H9 (cell line): ENCODE results near the gene EIF5A2. TPM values are rescaled to one million over a fixed set of nuclear protein-coding genes. Genes with fewer than 3 reads are reported as not detected.
"Not testable (repeated sequence)": the region's sequence is repeated elsewhere in the genome, so short reads cannot be mapped to it uniquely, and the experiment has no call there.

ENCODE experiments used
- DNase-seq: peaks from one replicate; pipeline ENCODE4 v3.0.0-alpha.2; 2017
- H2AFZ ChIP-seq: one replicate; pipeline ENCODE4 v1.6.1; 2013; ENCODE audit warnings: mild to moderate bottlenecking, low read length, control low read depth, moderate library complexity
- H2AK5ac ChIP-seq: 2 replicates; pipeline ENCODE4 v1.6.1; 2013; ENCODE audit warnings: low read length, control low read depth, mixed read lengths; ENCODE audit not compliant: insufficient read length
- H2BK120ac ChIP-seq: one replicate; pipeline ENCODE4 v1.6.1; 2013; ENCODE audit warnings: low read depth, mild to moderate bottlenecking, low read length, control low read depth, inconsistent platforms; ENCODE audit not compliant: poor library complexity, severe bottlenecking
- H2BK12ac ChIP-seq: 2 replicates; pipeline ENCODE4 v1.6.1; 2013; ENCODE audit warnings: low read length, control low read depth, mixed read lengths, low read depth; ENCODE audit not compliant: insufficient read length
- H2BK15ac ChIP-seq: 2 replicates; pipeline ENCODE4 v1.6.1; 2013; ENCODE audit warnings: low read depth, low read length, control low read depth
- H2BK20ac ChIP-seq: one replicate; pipeline ENCODE4 v1.6.1; 2013; ENCODE audit warnings: low read depth, mild to moderate bottlenecking, low read length, control low read depth, inconsistent platforms; ENCODE audit not compliant: poor library complexity, severe bottlenecking
- H2BK5ac ChIP-seq: 2 replicates; pipeline ENCODE4 v1.6.1; 2013; ENCODE audit warnings: low read length, control low read depth, mixed read lengths; ENCODE audit not compliant: insufficient read length
- H3K14ac ChIP-seq: 2 replicates; pipeline ENCODE4 v1.6.1; 2013; ENCODE audit warnings: low read length, control low read depth; ENCODE audit not compliant: insufficient read depth
- H3K18ac ChIP-seq: 2 replicates; pipeline ENCODE4 v1.6.1; 2013; ENCODE audit warnings: low read depth, mild to moderate bottlenecking, mixed read lengths, low read length, control low read depth; ENCODE audit not compliant: insufficient read length
- H3K23ac ChIP-seq: 2 replicates; pipeline ENCODE4 v1.6.1; 2013; ENCODE audit warnings: low read length, control low read depth, mixed read lengths, low read depth; ENCODE audit not compliant: insufficient read length
- H3K23me2 ChIP-seq: 2 replicates; pipeline ENCODE4 v1.6.1; 2013; ENCODE audit warnings: low read depth, mild to moderate bottlenecking, mixed read lengths, low read length, control low read depth; ENCODE audit not compliant: insufficient read length, poor library complexity, severe bottlenecking
- H3K27ac ChIP-seq: 2 replicates; pipeline ENCODE4 v1.5.1; 2013; ENCODE audit warnings: low read length, control low read depth, mixed read lengths, low read depth; ENCODE audit not compliant: insufficient read length
- H3K27me3 ChIP-seq: 2 replicates; pipeline ENCODE4 v1.6.1; 2013; ENCODE audit warnings: low read length, control low read depth, inconsistent platforms; ENCODE audit not compliant: insufficient read depth
- H3K4ac ChIP-seq: 2 replicates; pipeline ENCODE4 v1.6.1; 2013; ENCODE audit warnings: low read depth, mild to moderate bottlenecking, control low read depth, inconsistent platforms, low read length, moderate library complexity
- H3K4me1 ChIP-seq: 2 replicates; pipeline ENCODE4 v1.6.1; 2013; ENCODE audit warnings: low read length, control low read depth, inconsistent platforms; ENCODE audit not compliant: insufficient read depth
- H3K4me2 ChIP-seq: 2 replicates; pipeline ENCODE4 v1.6.1; 2013; ENCODE audit warnings: low read length, control low read depth, mixed read lengths; ENCODE audit not compliant: insufficient read length, insufficient read depth
- H3K56ac ChIP-seq: 2 replicates; pipeline ENCODE4 v1.6.1; 2013; ENCODE audit warnings: low read depth, mild to moderate bottlenecking, mixed read lengths, low read length, control low read depth; ENCODE audit not compliant: insufficient read length
- H3K79me1 ChIP-seq: 2 replicates; pipeline ENCODE4 v1.6.1; 2013; ENCODE audit warnings: low read depth, mild to moderate bottlenecking, moderate library complexity, low read length, control low read depth, inconsistent platforms; ENCODE audit not compliant: insufficient read depth, poor library complexity, severe bottlenecking
- H3K79me2 ChIP-seq: 2 replicates; pipeline ENCODE4 v1.6.1; 2013; ENCODE audit warnings: low read length, control low read depth, inconsistent platforms; ENCODE audit not compliant: insufficient read depth
- H3K9ac ChIP-seq: 2 replicates; pipeline ENCODE4 v1.6.1; 2013; ENCODE audit warnings: low read length, control low read depth, mixed read lengths; ENCODE audit not compliant: insufficient read length; ENCODE audit errors: extremely low read depth
- H3K9me3 ChIP-seq: one replicate; pipeline ENCODE4 v1.6.1; 2013; ENCODE audit warnings: low read depth, low read length, inconsistent platforms; ENCODE audit not compliant: control insufficient read depth
- H3T11ph ChIP-seq: one replicate; pipeline ENCODE4 v1.6.1; 2013; ENCODE audit warnings: mild to moderate bottlenecking, low read length, control low read depth, inconsistent platforms
- H4K20me1 ChIP-seq: one replicate; pipeline ENCODE4 v1.6.1; 2013; ENCODE audit not compliant: control insufficient read depth, insufficient read length, insufficient read depth
- H4K5ac ChIP-seq: 2 replicates; pipeline ENCODE4 v1.6.1; 2013; ENCODE audit warnings: low read depth, mild to moderate bottlenecking, mixed read lengths, low read length, control low read depth; ENCODE audit not compliant: insufficient read length
- H4K8ac ChIP-seq: replicated peaks from 2 replicates; pipeline ENCODE4 v1.6.1; 2013; ENCODE audit warnings: low read length, control low read depth, mixed read lengths, low read depth; ENCODE audit not compliant: insufficient read length
- H4K91ac ChIP-seq: 2 replicates; pipeline ENCODE4 v1.6.1; 2013; ENCODE audit warnings: low read depth, mild to moderate bottlenecking, moderate library complexity, mixed read lengths, low read length, control low read depth; ENCODE audit not compliant: insufficient read length
- H3K27ac Mint-ChIP-seq, 3 experiments: 2 replicates in 2 of 3; 3 replicates in 1 of 3; pipeline ENCODE4 v1.8.0; 2020 to 2021; ENCODE audit warnings: mixed read lengths in 3 of 3, mild to moderate bottlenecking in 1 of 3, moderate library complexity in 1 of 3
- H3K27me3 Mint-ChIP-seq: 2 replicates; pipeline ENCODE4 v1.8.0; 2021; ENCODE audit warnings: low read depth, mild to moderate bottlenecking, moderate library complexity, mixed read lengths
- H3K36me3 Mint-ChIP-seq, 3 experiments: 2 replicates in 2 of 3; 3 replicates in 1 of 3; pipeline ENCODE4 v1.8.0; 2020 to 2021; ENCODE audit warnings: low read depth in 3 of 3, mixed read lengths in 3 of 3; ENCODE audit not compliant: insufficient read depth in 1 of 3
- H3K4me1 Mint-ChIP-seq, 2 experiments: 2 replicates each; pipeline ENCODE4 v1.8.0; 2020; ENCODE audit warnings: mixed read lengths in 2 of 2
- H3K4me3 Mint-ChIP-seq, 2 experiments: 2 replicates in 1 of 2; 3 replicates in 1 of 2; pipeline ENCODE4 v1.8.0; 2020 to 2021; ENCODE audit warnings: mild to moderate bottlenecking in 2 of 2, mixed read lengths in 2 of 2, moderate library complexity in 1 of 2
- H3K9me3 Mint-ChIP-seq, 2 experiments: 2 replicates in 1 of 2; 3 replicates in 1 of 2; pipeline ENCODE4 v1.8.0; 2020; ENCODE audit warnings: mild to moderate bottlenecking in 2 of 2, mixed read lengths in 2 of 2, moderate library complexity in 1 of 2
- CTCF ChIP-seq: fragments of 200-600 bp; sonication (generic); conservative IDR thresholded peaks from 3 replicates; pipeline ENCODE4 v1.8.0; 2021; ENCODE audit warnings: antibody characterized with exemption, mild to moderate bottlenecking
- WGBS: extraction: QIAGEN DNeasy Blood & Tissue Kit; methylation state at CpG from one replicate; pipeline ENCODE4 v1.1.7; 2013; ENCODE audit warnings: missing lambda C conversion rate, low lambda C conversion rate, mixed read lengths; ENCODE audit not compliant: insufficient read length; ENCODE audit errors: extremely low coverage; 5-methylcytosine and 5-hydroxymethylcytosine counted together
- total RNA-seq: library from RNA; stranded (reverse); gene quantifications from 2 replicates; pipeline ENCODE4 v1.2.1, GENCODE V29; 2021

The EIF5A2 gene
- total RNA-seq, 1 experiment from 2014 or later, result 7.7 TPM

- Histone ChIP-seq H3T11ph (no peak overlapping the region), H3K18ac (no peak overlapping the region), H4K20me1 (no peaks in the 10 kb centered on the region), H2BK5ac (no peak overlapping the region), H3K14ac (no peak overlapping the region), H3K56ac (no peak overlapping the region), H3K23ac (no peak overlapping the region), H3K79me1 (no peaks in the 10 kb centered on the region), H2BK15ac (no peak overlapping the region), H4K91ac (no peak overlapping the region), H2BK20ac (no peak overlapping the region), H3K9ac (no peak overlapping the region), H3K4me2 (no peak overlapping the region), H2AK5ac (no peak overlapping the region), H3K27me3 (no peaks in the 10 kb centered on the region), H3K4ac (no peak overlapping the region), H3K23me2 (no peaks in the 10 kb centered on the region), H2BK120ac (no peak overlapping the region), H3K27ac (no peak overlapping the region), H3K9me3 (no peaks in the 10 kb centered on the region), H3K79me2 (no peaks in the 10 kb centered on the region), H2BK12ac (no peak overlapping the region), H4K5ac (no peak overlapping the region), H3K4me1 (no peaks in the 10 kb centered on the region), H2AFZ (no peak overlapping the region), H4K8ac (no peak overlapping the region)
- no peak for DNase-seq
- no peaks in the 10 kb centered on the region; the same call in 1 of the 2 replicates for H3K27me3 Mint-ChIP-seq
- H3K9me3 Mint-ChIP-seq, result peaks cover 17 to 21% of the 10 kb centered on the region in 2 experiments
- peaks cover 24 to 32% (median 27%) of the 10 kb centered on the region in 3 experiments for H3K36me3 Mint-ChIP-seq
- WGBS, result no CpG with 5 or more reads among the region's 2 CpGs
- TF ChIP-seq CTCF, result no peak
- no peak overlapping the region for H3K27ac Mint-ChIP-seq
- no peak overlapping the region for H3K4me3 Mint-ChIP-seq
- no peaks in the 10 kb centered on the region for H3K4me1 Mint-ChIP-seq
These were observed 10.5 kb downstream of the EIF5A2 start for GRCh38 chr3:170897978-170898377.

- not testable (repeated sequence) for H2BK15ac ChIP-seq, H2AFZ ChIP-seq, H2BK120ac ChIP-seq, H3K9me3 ChIP-seq, H3K4me1 ChIP-seq, H3K27ac ChIP-seq, H2BK12ac ChIP-seq, H3K9ac ChIP-seq, H4K8ac ChIP-seq, H3K27me3 ChIP-seq, H3K23ac ChIP-seq, H3K79me1 ChIP-seq, H2BK5ac ChIP-seq, H3K27ac Mint-ChIP-seq, H3K18ac ChIP-seq, H2BK20ac ChIP-seq, H3K27me3 Mint-ChIP-seq, H3K4me3 Mint-ChIP-seq, H3K14ac ChIP-seq, DNase-seq, H3K4me1 Mint-ChIP-seq, H4K20me1 ChIP-seq, H3K79me2 ChIP-seq, H3T11ph ChIP-seq, H3K56ac ChIP-seq, H2AK5ac ChIP-seq, H4K91ac ChIP-seq, H3K23me2 ChIP-seq, H4K5ac ChIP-seq, H3K4me2 ChIP-seq, H3K4ac ChIP-seq
- Mint-ChIP-seq H3K9me3 (peaks cover 17 to 21% of the 10 kb centered on the region in 2 experiments), H3K36me3 (peaks cover 24 to 28% (median 24%) of the 10 kb centered on the region in 3 experiments)
- no CpG with 5 or more reads among the region's 1 CpG for WGBS
These were observed 11.2 kb downstream of the EIF5A2 start for GRCh38 chr3:170897199-170897598.
